Mammary epithelial cell (primary cell): ENCODE results near the gene LAYN.

Source experiments
- CTCF ChIP-seq, 2 donors: IDR thresholded peaks in 1 of 2; conservative IDR thresholded peaks in 1 of 2; 2 replicates each; pipeline ENCODE4 v1.5.1; 2011 to 2012; ENCODE audit warnings: inconsistent platforms in 2 of 2, low read length in 2 of 2, mild to moderate bottlenecking in 2 of 2, control low read depth in 1 of 2, low read depth in 1 of 2; ENCODE audit not compliant: insufficient read depth in 1 of 2; ENCODE audit errors: extremely low read depth in 1 of 2
- EZH2 ChIP-seq: IDR thresholded peaks from 2 replicates; pipeline ENCODE4 v1.6.1; 2012; ENCODE audit warnings: low read length, inconsistent platforms, borderline replicate concordance

DNA sequence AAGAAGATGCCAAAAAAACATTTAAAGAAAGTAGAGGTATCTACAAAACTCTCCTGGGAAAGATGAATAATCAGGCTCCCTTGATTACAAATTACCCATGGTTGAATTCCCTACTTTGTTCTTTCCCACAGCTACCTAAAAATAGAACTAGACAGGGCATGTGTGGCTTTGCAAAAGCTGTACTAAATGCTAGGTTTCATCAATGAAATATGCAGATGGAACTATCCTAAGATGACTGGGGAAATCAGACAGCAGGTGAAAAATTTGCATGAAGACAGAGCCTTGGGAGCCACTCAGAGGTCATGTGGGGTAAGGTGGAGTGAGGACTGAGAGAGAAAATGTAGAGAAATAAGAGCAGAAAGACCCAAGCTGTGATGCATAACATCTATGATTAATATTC lies 14.7 kb downstream of the LAYN start:
- TF ChIP-seq CTCF (conservative IDR thresholded peaks at IDR 0.05 in 1 of 2, IDR thresholded peaks at IDR 0.05 in 1 of 2; ENCODE audit: extremely low read depth in 1 of 2, insufficient read depth in 1 of 2, low read depth in 1 of 2, low read length in 2 of 2), result peak in 1 of 2 donors; percentile 28
- TF ChIP-seq EZH2, result no peak
